Measurements from ENCODE around the gene CACHD1.

DNA sequence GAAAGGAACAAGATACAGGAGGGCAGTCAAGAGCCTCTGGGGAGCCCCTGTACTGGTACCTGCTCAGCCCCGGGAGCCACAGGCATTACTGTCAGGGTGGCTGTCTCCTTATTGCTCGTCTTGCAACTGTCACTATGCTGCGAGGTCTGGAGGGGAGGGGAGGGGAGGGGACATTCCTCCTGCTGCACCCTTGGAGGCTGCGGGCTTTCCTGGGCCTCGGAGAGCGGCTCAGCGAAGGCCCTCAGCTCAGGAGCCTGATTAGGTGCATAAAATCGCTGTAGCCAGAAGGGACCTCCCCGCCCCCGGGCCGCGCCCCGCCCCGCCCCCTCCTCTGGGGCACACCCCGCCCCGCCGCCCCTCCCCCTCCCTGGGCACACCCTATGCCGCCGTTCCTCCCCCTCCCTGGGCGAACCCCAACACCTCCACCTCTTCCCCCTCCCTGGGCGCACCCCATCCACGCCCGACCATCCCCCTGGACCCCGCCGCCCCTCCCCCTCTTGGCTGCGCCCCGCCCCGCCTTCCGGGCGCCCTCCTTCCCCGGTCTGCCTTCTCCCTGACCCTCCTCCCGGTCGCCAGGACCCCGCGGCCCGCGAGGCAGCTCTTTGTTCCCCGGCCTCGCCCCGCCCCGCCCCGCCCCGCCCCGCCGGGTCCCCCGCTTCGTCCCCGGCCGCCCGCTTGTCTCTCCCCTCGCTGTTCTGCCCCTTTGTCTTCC is 35.5 kb downstream of the CACHD1 start:
- TF ChIP-seq, protein P1, sequence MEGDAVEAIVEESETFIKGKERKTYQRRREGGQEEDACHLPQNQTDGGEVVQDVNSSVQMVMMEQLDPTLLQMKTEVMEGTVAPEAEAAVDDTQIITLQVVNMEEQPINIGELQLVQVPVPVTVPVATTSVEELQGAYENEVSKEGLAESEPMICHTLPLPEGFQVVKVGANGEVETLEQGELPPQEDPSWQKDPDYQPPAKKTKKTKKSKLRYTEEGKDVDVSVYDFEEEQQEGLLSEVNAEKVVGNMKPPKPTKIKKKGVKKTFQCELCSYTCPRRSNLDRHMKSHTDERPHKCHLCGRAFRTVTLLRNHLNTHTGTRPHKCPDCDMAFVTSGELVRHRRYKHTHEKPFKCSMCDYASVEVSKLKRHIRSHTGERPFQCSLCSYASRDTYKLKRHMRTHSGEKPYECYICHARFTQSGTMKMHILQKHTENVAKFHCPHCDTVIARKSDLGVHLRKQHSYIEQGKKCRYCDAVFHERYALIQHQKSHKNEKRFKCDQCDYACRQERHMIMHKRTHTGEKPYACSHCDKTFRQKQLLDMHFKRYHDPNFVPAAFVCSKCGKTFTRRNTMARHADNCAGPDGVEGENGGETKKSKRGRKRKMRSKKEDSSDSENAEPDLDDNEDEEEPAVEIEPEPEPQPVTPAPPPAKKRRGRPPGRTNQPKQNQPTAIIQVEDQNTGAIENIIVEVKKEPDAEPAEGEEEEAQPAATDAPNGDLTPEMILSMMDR (IDR thresholded peaks at IDR 0.05): no peak
- TF ChIP-seq POLR2A (IDR thresholded peaks at IDR 0.05): no peak
